GM21360 (cell line): Measurements from ENCODE around the gene CEP72.
"Not testable (repeated sequence)": the region's sequence is repeated elsewhere in the genome, so short reads cannot be mapped to it uniquely, and the experiment has no call there.

Experiments
- ATAC-seq: cut with Tn5 transposase; IDR thresholded peaks from one replicate; pipeline ENCODE4 v1.9.1; 2021; ENCODE audit warnings: mild to moderate bottlenecking, moderate library complexity; ENCODE audit not compliant: unreplicated experiment

Gene CEP72

GRCh38 chr5:680836-681235 is 68.7 kb downstream of the CEP72 start:
- ATAC-seq = not testable (repeated sequence)

- not testable (repeated sequence) for ATAC-seq
These were observed 69.4 kb downstream of the CEP72 start for GRCh38 chr5:681317-682191.

DNA sequence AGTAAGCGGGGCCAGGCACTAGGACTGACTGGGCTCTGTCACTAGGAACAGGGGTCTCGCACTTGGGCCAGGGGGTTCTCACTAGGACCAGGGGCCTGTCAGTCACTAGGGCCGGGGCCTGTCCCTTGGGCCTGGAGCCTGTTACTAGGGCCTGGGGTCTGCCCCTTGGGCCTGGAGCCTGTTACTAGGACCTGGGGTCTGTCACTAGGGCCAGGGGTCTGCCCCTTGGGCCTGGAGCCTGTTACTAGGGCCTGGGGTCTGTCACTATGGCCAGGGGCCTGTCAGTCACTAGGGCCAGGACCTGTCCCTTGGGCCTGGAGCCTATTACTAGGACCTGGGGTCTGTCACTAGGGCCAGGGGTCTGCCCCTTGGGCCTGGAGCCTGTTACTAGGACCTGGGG is 70.1 kb downstream of the CEP72 start:
- ATAC-seq = not testable (repeated sequence)

- not testable (repeated sequence) for ATAC-seq
These were observed 70.7 kb downstream of the CEP72 start for GRCh38 chr5:682651-683358.

DNA sequence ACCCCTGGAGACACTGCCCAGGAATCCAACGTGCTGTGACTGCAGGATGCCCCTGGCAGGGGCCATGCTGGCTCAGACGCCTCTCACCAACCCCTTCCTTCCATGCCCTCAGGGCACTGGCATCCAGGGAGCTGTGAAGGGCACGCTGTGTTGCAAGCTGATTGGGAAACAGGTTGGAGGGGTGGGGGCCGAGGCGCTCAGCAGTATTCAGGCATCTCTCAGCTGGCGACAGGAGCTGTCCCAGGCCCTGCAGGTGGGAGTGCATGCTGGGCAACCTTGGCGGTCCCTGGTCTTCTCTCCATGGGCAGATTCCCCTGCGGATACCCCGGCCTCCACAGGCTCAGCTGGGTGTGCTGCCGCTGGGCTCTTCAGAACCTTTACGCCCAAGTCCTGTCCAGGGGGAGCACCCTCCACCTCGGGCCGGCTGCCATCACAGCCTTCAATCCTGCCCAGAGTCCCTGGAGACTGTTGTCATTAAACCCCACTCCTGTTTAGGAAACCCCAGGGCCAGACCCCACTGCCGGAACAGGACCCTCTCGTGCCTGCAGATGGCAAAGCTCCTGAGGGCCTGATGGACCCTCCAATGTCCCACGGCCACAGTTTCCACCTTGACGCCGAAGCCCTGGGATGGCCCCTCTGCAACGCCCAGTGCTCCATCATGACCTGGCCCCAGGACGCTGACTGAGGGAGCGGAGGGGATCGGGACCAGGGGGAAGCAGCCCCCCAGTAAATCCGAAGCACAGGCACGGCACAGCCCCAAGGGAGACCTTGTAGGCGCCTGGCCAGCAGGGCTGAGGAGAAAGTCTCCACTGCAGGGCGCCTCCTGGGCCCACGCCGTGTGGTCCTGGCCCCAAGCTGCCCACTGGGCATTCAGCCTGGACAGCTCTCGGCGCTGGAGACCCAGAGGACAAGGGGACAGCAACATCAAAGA is 71.7 kb downstream of the CEP72 start:
- no peak for ATAC-seq

DNA sequence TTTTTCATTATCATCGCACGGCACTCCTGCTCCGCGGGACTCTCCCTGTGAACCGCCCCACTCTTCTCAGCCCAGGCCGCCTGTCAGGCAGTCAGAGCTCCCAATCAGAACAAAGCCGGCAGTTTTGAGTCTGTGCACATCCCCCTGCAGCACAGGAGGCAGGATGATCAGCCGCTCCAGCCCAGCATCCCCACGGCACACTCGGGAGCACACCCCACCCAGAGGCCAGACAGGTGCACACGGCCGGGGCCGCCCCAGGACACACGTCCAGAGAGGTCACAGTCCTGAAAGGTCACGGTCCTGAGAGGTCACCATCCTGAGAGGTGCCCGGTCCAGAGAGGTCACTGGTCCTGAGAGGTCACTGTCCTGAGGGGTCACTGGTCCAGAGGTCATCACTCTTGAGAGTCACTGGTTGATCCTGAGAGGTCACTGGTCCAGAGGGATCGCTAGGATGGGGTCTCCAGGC is 72.6 kb downstream of the CEP72 start:
- ATAC-seq = no peak

GRCh38 chr5:685262-686171 is 73.4 kb downstream of the CEP72 start:
- ATAC-seq = no peak

DNA sequence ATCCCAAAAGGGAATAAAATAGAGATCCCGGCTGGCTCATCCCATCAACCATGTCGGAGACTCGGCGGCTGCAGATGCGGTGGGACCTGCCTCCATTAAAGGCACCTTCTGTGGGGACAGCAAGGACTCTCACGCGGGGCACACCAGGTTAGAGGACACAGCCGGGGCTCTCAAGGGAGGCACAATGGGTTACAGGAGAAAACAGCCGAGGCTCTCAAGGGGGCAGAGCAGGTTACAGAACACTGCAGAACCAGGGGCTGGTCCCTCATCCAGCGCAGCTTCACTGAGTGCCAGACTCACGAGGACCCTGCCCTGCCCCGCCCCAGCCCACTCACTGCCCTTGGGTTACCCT is 74.0 kb downstream of the CEP72 start:
- not testable (repeated sequence) for ATAC-seq

- ATAC-seq = not testable (repeated sequence)
These were observed 74.8 kb downstream of the CEP72 start for GRCh38 chr5:686936-687335.

DNA sequence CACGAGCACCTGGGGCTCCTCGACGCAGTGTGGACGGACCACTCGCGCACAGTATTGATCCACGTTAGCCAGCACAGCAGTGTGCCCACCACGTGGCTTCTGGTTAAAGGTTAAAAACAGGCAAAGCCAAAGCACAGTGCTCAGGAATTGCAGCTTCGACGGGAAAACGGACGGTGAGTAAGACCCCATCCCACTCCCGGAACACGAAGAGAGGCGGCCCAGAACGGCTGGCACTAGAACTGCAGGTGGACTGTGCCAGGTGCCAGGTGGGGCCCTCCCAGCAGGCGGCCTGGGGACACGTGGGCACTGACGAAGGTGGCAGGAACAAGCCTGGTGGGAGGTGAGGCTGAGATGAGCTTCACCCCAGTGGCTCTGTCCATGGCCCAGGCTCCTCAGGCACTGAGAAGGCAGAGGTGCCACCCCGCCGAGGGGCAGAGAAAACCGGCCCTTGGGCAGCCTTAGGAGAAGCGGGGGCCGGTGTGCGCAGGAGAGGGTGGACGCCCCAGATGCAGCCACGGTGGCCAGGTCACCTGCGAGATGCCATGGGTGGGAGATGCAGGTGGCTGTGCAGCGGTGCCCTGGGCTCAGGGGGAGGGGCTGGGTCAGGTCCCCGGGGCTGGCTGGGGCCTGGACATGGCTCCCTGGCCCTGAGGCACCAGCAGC is 76.3 kb downstream of the CEP72 start:
- not testable (repeated sequence) for ATAC-seq

DNA sequence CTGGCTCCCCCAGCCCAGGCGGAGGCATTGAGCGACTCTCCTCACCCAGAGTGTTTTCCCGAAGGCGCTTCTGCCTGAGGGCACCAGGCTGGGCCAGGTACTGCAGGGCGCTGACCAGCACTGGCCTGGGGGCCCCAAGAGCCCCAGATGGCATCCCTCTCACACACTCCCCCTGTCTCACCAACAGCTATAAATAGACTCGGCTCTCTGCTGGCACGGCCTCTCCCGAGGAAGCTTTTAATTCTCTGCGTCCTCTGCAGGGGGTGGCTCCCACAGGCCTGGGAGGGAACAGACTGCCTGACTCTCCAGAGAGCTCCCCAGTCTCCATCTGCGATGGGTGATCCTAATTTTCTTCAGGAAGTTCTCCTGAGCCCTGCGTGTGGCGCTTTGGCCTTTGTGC is 78.2 kb downstream of the CEP72 start:
- ATAC-seq = not testable (repeated sequence)

DNA sequence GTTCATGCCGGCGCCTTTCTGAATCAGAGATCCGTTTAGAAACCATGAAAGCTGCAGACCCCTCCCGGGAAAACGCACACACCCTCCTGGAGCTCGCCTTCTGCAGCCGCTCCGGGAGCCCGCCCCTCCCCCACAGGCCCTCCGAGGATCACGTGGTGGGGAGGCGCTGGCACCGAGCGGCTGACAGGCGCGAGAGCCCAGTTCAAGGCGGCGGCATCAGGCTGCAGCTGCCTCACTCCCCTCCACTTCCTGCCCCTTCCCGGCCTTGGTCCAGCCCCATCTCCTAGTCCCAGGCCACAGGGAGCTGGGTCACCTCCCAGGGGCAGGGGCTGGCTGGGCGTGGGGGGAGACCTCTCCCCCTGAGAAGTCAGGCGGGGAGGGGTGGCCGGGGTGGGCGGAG is 78.9 kb downstream of the CEP72 start:
- ATAC-seq = not testable (repeated sequence)

- ATAC-seq = no peak
These were observed 79.8 kb downstream of the CEP72 start for GRCh38 chr5:691817-692528.

- not testable (repeated sequence) for ATAC-seq
These were observed 80.4 kb downstream of the CEP72 start for GRCh38 chr5:692529-693041.

- ATAC-seq = peak; percentile 69
These were observed 81.3 kb downstream of the CEP72 start, which contains the start of gene TPPP for GRCh38 chr5:693271-694041. TPPP (minus strand) TSS chr5:693352; CDS start chr5:678060, 15,292 bp downstream.

DNA sequence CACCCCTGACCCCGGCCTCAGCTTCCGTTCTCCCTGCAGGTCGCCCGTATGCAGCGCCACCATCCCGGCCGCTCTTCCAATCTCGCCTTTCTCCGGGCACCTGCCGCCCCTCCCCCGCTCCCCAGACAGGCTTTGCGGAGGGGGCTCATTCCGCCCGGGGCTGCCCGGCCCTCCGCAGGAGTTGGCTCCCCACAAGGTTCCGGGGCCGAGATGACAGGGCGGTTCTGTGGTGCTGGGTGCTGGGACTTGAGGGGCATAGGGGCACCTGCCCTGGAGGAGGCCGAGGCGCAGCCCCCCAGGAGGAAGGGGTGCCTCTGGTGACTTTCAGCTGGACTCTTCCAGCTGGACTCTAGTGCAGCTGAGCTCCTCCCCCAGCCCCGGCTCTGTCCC is 81.9 kb downstream of the CEP72 start:
- not testable (repeated sequence) for ATAC-seq

- not testable (repeated sequence) for ATAC-seq
These were observed 83.3 kb downstream of the CEP72 start for GRCh38 chr5:695475-695874.

- ATAC-seq = not testable (repeated sequence)
These were observed 84.1 kb downstream of the CEP72 start for GRCh38 chr5:696191-696590.
